GM18870 (cell line): ENCODE results near the gene EFNA5.

Experiments
- ATAC-seq: cut with Tn5 transposase; IDR thresholded peaks from one replicate; pipeline ENCODE4 v1.9.1; 2021; ENCODE audit warnings: moderate library complexity; ENCODE audit not compliant: unreplicated experiment

EFNA5 gene

GRCh38 chr5:107342371-107342770, 328.4 kb downstream of the EFNA5 start:
- ATAC-seq: no peak

GRCh38 chr5:107341376-107342084, 329.2 kb downstream of the EFNA5 start:
- no peak for ATAC-seq

DNA sequence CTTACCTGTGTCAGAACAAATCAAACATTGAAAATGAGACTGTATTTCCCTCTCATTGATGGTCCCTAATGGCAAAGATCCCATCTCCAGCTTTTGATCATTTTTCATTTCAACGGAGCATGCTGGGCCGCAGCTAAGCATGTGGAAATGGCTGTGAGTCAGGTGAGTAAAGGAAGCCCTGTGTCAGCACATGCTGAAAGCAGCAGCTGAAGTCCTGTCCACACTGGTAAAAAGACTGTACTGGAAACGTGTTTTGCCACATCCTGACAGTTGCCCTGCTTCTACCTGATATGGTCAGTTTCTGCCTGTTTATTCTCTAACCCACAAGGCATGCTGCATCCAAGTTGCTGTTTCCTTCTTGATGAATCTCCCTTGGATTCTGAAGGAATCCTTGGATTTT, 330.1 kb downstream of the EFNA5 start:
- no peak for ATAC-seq

DNA sequence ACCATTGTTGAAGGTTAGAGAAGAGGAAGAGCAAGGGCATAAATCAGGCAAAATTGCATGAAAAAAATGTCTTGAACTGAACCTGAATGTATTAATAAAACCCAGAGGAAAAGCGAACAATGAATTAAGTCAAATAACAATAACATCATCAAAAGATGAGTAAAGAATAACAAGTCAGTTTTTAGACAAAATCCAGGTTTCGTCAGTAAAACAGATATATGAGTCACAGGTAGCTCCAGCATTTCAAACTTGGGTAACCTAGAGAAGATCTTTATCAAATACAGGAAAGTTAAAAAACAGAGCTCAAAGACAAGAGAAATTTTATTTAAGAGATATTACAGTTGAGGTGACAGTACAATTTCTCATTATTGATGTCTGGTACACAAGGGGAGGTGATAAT, 332.4 kb downstream of the EFNA5 start:
- ATAC-seq: no peak

- no peak for ATAC-seq
These were observed 333.5 kb downstream of the EFNA5 start for GRCh38 chr5:107337281-107337680.

DNA sequence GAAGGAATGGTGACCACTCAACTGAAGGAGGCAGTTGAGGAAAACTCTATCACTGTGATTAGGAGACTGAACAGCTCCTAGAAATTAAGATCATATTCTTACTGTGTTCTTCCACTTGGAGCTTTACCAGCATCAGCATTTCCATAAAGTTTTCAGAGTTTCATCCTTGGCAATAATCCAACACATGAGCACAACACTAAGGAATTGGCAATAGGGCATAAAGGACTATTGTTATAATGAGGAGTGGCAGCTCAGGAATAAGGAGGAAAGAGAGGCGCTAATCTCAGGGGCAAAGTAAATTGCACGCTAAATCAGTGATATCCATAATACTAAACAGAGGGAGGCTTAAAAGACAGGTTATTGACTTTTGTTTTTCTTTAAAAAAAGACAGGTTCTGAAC, 338.9 kb downstream of the EFNA5 start:
- ATAC-seq: no peak

- no peak for ATAC-seq
These were observed 339.4 kb downstream of the EFNA5 start for GRCh38 chr5:107331312-107331711.

DNA sequence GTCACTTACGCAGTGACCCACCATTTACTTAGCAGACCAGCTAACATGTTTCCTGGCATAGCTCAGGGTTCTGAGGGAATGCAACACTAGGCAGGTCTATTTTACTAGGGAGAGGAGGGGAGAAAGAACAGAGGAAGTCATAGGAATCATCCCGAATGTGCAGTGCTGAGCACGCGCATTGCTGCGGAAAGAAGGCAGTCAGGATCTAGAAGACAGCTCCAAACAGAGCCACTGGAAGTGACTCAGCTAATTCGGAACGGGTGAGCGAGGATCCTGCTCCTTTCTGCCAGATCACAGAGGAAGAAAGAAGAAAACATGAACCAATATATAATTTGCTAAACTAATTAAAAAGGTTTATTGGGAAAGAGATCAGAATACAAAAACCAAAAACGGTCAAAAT, 339.8 kb downstream of the EFNA5 start:
- ATAC-seq: no peak

- ATAC-seq: peak; percentile 73
These were observed 340.9 kb downstream of the EFNA5 start for GRCh38 chr5:107329850-107330249.
